ENCODE data around the gene S100A10.
A peak's percentile ranks its signal among the peaks of the same experiment; 100 is the strongest.

DNA sequence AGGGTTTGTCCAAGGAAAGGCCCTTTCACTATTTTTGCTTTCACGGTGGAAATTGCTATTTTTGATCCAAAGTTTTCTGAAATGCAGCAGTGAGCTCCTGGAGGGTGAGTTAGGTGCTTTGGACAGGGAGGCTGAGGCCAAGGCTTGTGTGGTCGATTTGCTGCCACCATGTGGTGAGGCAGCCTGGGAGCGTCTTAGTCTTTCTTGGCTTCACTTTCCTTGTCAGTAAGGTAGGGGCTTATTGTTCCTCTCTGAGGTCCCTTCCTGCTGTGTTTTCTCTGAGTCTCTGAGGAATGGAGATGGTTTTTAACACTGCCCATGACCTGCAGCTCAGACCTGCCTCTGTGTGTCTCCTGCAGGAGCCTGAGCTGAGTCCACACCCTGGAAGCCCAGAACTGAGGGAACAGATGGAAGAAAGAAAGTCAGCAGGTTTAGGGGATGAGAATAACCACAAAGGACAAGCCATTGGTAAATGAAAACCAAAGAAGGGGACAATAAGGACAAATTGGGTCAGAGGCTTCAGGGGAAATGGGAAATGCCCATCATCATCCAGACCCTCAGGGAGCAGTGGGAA, 20.1 kb upstream of the S100A10 start:
- TF ChIP-seq, protein P1, sequence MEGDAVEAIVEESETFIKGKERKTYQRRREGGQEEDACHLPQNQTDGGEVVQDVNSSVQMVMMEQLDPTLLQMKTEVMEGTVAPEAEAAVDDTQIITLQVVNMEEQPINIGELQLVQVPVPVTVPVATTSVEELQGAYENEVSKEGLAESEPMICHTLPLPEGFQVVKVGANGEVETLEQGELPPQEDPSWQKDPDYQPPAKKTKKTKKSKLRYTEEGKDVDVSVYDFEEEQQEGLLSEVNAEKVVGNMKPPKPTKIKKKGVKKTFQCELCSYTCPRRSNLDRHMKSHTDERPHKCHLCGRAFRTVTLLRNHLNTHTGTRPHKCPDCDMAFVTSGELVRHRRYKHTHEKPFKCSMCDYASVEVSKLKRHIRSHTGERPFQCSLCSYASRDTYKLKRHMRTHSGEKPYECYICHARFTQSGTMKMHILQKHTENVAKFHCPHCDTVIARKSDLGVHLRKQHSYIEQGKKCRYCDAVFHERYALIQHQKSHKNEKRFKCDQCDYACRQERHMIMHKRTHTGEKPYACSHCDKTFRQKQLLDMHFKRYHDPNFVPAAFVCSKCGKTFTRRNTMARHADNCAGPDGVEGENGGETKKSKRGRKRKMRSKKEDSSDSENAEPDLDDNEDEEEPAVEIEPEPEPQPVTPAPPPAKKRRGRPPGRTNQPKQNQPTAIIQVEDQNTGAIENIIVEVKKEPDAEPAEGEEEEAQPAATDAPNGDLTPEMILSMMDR (IDR thresholded peaks at IDR 0.05): peak in 1 of 3 experiments; percentile 47
- TF ChIP-seq EP300 (IDR thresholded peaks at IDR 0.05) (no peak), POLR2A (IDR thresholded peaks at IDR 0.05; ENCODE audit: low read depth) (no peak), POLR2AphosphoS5 (IDR thresholded peaks at IDR 0.05) (no peak)
